Astrocyte (in vitro differentiated cells and primary cell): ENCODE results near the gene DDOST.

Source experiments
- CTCF ChIP-seq: IDR thresholded peaks from 2 replicates; pipeline ENCODE4 v1.5.1; 2011; ENCODE audit warnings: low read depth, mild to moderate bottlenecking, inconsistent platforms, low read length, moderate library complexity; ENCODE audit not compliant: insufficient read depth
- EZH2 ChIP-seq: IDR thresholded peaks from 2 replicates; pipeline ENCODE4 v1.6.1; 2012; ENCODE audit warnings: mild to moderate bottlenecking, low read length, inconsistent platforms; ENCODE audit not compliant: insufficient read depth

GRCh38 chr1:20660847-20661206, 342 bp downstream of the DDOST start:
- TF ChIP-seq EZH2 (no peak), CTCF (no peak)
